ENCODE data around the gene ERH. TPM values are rescaled to one million over a fixed set of nuclear protein-coding genes. Genes with fewer than 3 reads are reported as not detected.

ERH gene
- total RNA-seq, 3 donors from 2014 or later: 69.0 to 98.0 (median 77.6) TPM

DNA sequence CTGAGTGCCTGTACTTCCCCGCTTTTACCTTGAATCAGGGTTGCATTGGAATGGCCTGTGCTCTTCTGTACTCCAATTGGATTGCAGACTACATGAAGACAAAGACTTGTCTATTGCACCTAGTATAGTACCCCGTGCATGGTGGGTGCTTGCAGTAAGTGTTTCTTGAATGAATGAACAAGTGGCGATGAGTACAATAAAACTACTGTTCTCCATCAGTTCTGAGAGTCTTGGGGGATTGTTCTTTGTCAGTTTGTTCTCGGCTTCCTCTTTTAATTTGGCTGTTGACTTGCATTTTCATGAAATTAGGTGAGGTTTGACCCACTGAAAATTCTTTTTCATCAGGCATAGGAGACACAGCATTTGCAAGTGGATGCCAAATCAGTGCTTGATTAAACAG lies 34.1 kb downstream of the ERH start:
- Histone ChIP-seq H3K4me1 (no peaks in the 10 kb centered on the region), H3K9me3 (no peaks in the 10 kb centered on the region), H3K36me3 (no peaks in the 10 kb centered on the region), H3K27me3 (no peaks in the 10 kb centered on the region), H3K27ac (no peak overlapping the region), H3K4me3 (no peak overlapping the region)
- TF ChIP-seq POLR2AphosphoS5 (IDR thresholded peaks at IDR 0.05) (no peak), POLR2A (IDR thresholded peaks at IDR 0.05) (no peak)
- TF ChIP-seq, protein P1, sequence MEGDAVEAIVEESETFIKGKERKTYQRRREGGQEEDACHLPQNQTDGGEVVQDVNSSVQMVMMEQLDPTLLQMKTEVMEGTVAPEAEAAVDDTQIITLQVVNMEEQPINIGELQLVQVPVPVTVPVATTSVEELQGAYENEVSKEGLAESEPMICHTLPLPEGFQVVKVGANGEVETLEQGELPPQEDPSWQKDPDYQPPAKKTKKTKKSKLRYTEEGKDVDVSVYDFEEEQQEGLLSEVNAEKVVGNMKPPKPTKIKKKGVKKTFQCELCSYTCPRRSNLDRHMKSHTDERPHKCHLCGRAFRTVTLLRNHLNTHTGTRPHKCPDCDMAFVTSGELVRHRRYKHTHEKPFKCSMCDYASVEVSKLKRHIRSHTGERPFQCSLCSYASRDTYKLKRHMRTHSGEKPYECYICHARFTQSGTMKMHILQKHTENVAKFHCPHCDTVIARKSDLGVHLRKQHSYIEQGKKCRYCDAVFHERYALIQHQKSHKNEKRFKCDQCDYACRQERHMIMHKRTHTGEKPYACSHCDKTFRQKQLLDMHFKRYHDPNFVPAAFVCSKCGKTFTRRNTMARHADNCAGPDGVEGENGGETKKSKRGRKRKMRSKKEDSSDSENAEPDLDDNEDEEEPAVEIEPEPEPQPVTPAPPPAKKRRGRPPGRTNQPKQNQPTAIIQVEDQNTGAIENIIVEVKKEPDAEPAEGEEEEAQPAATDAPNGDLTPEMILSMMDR (IDR thresholded peaks at IDR 0.05): no peak
- intact Hi-C loops (cut with DNase I; ENCODE audit: low total_unique reads): no loop called here
- DNase-seq (ENCODE audit: low spot score in 2 of 2): no peak

GRCh38 chr14:69363055-69363454 lies 35.0 kb downstream of the ERH start:
- Histone ChIP-seq H3K9me3 (no peaks in the 10 kb centered on the region), H3K36me3 (no peaks in the 10 kb centered on the region), H3K4me1 (peaks cover 0 to under 1% of the 10 kb centered on the region in 2 donors), H3K27me3 (no peaks in the 10 kb centered on the region), H3K4me3 (no peak overlapping the region), H3K27ac (no peak overlapping the region)
- TF ChIP-seq POLR2AphosphoS5 (IDR thresholded peaks at IDR 0.05) (peak in 1 of 3 donors; percentile 45), POLR2A (IDR thresholded peaks at IDR 0.05) (no peak)
- TF ChIP-seq, protein P1 (IDR thresholded peaks at IDR 0.05): peak in 2 of 3 donors; percentile 11 to 43
- intact Hi-C loops (cut with DNase I; ENCODE audit: low total_unique reads): no loop called here
- no peak for DNase-seq (ENCODE audit: low spot score in 2 of 2)

- Histone ChIP-seq H3K4me3 (no peak overlapping the region), H3K27ac (no peak overlapping the region), H3K4me1 (peaks cover 0 to 13% of the 10 kb centered on the region in 2 donors), H3K36me3 (no peaks in the 10 kb centered on the region), H3K27me3 (no peaks in the 10 kb centered on the region), H3K9me3 (no peaks in the 10 kb centered on the region)
- TF ChIP-seq POLR2A (IDR thresholded peaks at IDR 0.05): no peak
- TF ChIP-seq, protein P1 (IDR thresholded peaks at IDR 0.05): no peak
- no peak for TF ChIP-seq POLR2AphosphoS5 (IDR thresholded peaks at IDR 0.05)
- DNase-seq (ENCODE audit: low spot score in 2 of 2): no peak
- intact Hi-C loops (cut with DNase I; ENCODE audit: low total_unique reads): no loop called here
Measured at GRCh38 chr14:69360438-69361108, 37.5 kb downstream of the ERH start.

- no peak overlapping the region for H3K27ac ChIP-seq
- DNase-seq (ENCODE audit: low spot score in 2 of 2): no peak
- no peak overlapping the region for H3K4me3 ChIP-seq
- no peaks in the 10 kb centered on the region for H3K9me3 ChIP-seq
- peaks cover 0 to 13% of the 10 kb centered on the region in 2 donors for H3K4me1 ChIP-seq
- intact Hi-C loops (cut with DNase I; ENCODE audit: low total_unique reads): no loop called here
- no peaks in the 10 kb centered on the region for H3K36me3 ChIP-seq
- no peaks in the 10 kb centered on the region for H3K27me3 ChIP-seq
- TF ChIP-seq POLR2AphosphoS5 (IDR thresholded peaks at IDR 0.05) (no peak), POLR2A (IDR thresholded peaks at IDR 0.05) (no peak)
- TF ChIP-seq, protein P1 (IDR thresholded peaks at IDR 0.05): no peak
Measured at GRCh38 chr14:69358966-69359365, 39.1 kb downstream of the ERH start.

- H3K36me3 ChIP-seq: no peaks in the 10 kb centered on the region
- H3K27me3 ChIP-seq: no peaks in the 10 kb centered on the region
- no peak for DNase-seq (ENCODE audit: low spot score in 2 of 2)
- H3K4me1 ChIP-seq: peaks cover 0 to 13% of the 10 kb centered on the region in 2 donors
- no peaks in the 10 kb centered on the region for H3K9me3 ChIP-seq
- H3K27ac ChIP-seq: peak overlapping the region in 1 of 2 donors; percentile 69
- TF ChIP-seq POLR2A (IDR thresholded peaks at IDR 0.05) (no peak), POLR2AphosphoS5 (IDR thresholded peaks at IDR 0.05) (no peak)
- TF ChIP-seq, protein P1 (IDR thresholded peaks at IDR 0.05): no peak
- H3K4me3 ChIP-seq: no peak overlapping the region
- intact Hi-C loops (cut with DNase I; ENCODE audit: low total_unique reads): no loop called here
Measured at GRCh38 chr14:69358233-69358963, 39.7 kb downstream of the ERH start.

All from breast epithelium (tissue), 4 donors.